Retina (tissue), 1 donor: ENCODE measurements around the gene ENDOV.

Experiments used
- DNase-seq: peaks from one replicate; pipeline ENCODE4 v3.0.0-alpha.2; 2016

Gene ENDOV

GRCh38 chr17:80414803-80415625 lies at the start of gene ENDOV:
Gene ENDOV (plus strand): TSS chr17:80415167. CDS start chr17:80415195, 28 bp downstream.
- peak; percentile 100 for DNase-seq

DNA sequence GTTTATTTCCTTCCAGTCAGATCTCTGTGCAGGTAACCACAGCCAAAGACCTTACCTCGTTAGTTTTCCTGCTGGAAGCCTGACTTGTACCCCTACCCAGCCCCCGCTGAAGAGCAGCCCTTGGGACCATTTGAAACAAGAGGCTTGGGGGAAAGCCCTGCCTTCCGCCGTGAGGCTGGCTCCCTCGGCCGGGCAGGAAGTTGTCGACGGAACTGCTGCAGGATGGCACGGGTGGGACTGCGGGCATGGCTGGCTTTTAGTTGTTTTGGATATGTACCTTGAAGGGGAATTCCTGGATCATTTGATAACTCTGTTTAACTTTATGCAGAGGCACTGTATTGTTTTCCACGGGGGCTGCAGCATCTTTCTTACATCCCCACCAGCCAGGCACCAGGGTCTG lies 49.0 kb upstream of the ENDOV start:
- no peak for DNase-seq

GRCh38 chr17:80367503-80367902 lies 47.5 kb upstream of the ENDOV start:
- no peak for DNase-seq

GRCh38 chr17:80371196-80371595 lies 43.8 kb upstream of the ENDOV start:
- DNase-seq, result no peak

DNA sequence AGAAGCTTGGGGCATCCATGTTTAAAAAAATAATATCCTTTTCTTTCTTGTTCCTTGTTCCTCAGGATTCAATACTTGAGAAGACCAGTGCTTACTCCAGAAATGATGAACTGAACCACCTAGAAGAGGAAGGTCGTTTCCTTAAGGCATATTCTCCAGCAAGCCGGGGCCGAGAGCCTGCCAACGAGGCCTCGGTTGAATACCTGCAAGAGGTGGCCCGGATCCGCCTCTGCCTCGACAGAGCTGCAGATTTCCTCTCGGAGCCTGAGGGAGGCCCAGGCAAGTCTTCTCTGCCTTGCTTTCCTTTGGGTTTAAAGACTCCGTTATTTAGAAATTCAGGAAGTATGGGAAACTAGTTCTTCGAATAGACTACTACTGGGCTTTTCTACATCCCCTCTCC lies 42.5 kb upstream of the ENDOV start:
- DNase-seq, result no peak

DNA sequence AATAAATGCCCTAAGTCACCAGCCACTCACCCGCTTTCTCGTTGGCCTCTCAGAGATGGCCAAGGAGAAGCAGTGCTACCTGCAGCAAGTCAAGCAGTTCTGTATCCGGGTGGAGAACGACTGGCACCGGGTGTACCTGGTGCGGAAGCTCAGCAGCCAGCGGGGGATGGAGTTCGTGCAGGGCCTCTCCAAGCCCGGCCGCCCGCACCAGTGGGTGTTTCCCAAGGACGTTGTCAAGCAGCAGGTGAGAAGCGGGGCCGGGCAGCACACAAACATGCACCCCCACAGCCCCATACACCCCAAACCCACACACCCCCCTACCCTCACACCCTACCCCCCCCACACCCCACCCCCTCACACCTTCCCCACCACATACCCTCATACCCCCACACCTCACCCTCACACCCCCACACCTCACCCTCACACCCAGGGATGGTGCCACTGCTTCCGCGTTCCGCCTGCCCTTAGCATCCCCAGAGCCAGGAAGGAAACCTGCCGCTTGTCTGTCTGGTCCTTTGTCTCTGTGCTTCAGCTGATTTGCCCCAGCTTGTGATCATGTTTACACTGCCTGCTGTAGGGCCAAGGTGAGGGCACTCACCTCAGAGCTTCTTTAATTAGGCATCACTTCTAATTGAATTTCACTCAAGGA lies 41.9 kb upstream of the ENDOV start:
- no peak for DNase-seq

DNA sequence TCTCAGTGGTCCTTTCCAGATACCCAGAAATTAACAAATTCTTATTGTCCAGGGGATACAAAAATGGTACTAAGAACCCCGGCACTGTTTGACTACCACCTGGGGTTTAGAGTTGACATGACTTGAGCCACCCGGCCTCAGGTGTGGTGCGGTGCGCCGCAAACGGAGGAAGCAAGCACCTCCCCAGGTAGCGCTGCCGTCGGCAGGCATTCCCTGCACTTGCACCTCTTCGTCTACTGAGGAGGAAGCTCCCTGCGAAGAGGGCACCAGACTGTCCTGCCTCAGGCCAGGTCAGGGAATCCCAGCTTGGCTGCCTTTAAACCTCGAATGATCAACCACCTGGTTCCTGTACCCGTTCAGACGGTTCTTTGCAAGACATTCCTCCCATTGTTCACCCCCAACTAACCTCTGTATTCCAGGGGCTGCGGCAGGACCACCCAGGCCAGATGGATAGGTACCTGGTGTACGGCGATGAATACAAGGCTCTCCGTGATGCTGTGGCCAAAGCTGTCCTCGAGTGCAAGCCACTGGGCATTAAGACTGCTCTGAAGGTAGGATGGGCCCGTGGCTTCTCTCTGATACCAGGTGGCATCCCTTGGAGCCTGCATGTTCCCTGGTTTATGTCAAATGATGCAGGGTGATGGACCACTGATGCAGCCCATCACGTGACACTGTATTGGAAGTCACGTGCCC lies 40.8 kb upstream of the ENDOV start:
- no peak for DNase-seq

- DNase-seq, result no peak
These were observed 40.0 kb upstream of the ENDOV start for GRCh38 chr17:80374732-80375585.

DNA sequence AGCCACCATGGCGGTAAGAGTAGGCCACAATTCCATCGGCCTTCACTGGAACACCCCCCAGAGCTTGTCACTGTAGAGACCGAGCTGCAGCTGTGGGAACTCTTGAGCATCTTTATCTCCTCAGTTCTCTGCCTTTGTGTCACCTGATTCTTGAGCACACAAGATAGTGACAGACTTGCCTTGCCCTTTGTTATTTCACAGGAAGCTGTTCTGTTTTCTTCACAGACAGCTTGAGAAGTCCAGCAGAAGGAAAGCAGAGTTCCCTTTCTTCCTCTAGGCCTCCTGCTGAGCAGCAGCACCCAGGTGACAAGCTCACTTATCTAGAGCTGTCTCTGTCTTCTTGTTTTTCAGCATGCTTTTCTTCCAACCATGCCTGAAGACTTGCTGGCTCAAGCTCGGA lies 38.4 kb upstream of the ENDOV start:
- no peak for DNase-seq

DNA sequence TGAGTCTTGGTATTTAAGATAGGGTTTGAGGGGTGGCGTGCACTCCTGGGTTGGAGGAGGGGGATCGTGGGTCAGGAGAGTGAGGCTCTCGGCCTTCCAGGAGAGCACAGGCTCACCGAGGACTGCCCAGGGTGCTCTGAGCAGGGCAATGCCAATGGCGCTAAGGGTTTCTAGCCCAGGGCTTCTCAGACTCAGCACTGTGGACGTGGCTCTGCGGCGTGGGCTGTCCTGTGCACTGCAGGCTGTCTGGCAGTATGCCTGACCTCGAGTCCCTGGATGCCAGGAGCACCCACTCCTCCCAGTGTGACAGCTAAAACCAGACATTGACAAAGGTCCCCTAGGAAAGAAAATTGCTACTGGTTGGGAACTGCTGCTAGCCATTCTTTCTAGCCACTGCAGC lies 37.2 kb upstream of the ENDOV start:
- no peak for DNase-seq

DNA sequence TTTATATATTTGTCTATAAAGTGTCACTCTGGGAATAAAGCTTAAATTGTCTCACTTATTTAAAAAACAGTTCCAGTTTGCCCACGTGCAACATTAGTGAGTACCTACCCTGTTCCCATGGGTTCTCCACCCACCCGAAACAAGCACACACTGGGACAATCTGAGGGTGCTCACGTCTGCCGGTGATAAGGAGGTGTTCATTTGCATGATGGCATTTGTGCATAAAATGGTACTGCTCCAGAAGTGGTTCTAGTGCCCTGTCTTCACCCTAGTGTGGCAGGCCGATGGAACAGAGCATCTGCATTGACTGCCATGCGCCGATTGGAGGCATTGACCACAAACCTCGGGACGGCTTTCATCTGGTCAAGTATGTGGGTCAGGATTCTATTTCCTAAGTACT lies 35.6 kb upstream of the ENDOV start:
- DNase-seq, result no peak

GRCh38 chr17:80380068-80380467 lies 34.9 kb upstream of the ENDOV start:
- DNase-seq, result no peak

DNA sequence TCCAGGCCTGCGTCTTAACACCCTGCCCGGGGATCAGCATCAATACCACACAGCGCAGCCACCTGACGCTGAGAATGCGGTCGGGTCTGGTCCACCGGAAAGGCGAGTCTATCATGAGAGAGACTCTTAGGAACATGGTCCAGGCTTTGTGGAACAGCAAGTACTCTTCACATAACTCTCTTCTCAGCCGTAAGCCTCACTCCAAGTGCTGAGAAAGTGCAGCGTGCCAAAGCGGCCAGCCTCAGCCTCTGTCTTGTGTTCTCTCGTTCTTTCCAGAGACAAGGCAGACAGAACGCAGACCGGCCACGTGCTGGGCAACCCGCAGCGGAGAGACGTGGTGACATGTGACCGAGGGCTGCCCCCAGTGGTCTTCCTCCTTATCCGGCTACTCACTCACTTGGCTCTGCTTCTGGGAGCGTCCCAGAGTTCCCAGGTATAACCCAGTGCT lies 34.4 kb upstream of the ENDOV start:
- DNase-seq, result no peak

GRCh38 chr17:80381416-80381923 lies 33.5 kb upstream of the ENDOV start:
- DNase-seq, result no peak

GRCh38 chr17:80382446-80382845 lies 32.5 kb upstream of the ENDOV start:
- no peak for DNase-seq

DNA sequence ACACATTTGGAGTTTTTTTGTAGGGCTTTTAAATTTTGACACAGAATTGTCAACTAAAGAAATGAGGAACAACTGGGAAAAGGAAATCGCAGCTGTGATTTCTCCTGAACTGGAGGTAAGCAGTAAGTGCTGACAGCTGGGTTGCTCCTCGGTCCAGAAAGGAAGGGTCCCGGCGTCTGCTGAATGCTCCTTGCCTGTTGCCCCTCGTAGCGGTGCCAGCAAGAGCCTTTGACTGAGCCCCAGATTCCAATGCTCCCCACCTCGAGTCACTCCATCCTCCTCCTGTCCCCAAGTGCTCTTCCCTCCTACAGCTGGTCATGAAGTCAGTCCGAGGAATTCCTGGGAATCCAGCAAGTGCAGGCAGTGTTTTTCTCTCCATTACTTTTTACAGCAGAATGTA lies 32.0 kb upstream of the ENDOV start:
- no peak for DNase-seq

DNA sequence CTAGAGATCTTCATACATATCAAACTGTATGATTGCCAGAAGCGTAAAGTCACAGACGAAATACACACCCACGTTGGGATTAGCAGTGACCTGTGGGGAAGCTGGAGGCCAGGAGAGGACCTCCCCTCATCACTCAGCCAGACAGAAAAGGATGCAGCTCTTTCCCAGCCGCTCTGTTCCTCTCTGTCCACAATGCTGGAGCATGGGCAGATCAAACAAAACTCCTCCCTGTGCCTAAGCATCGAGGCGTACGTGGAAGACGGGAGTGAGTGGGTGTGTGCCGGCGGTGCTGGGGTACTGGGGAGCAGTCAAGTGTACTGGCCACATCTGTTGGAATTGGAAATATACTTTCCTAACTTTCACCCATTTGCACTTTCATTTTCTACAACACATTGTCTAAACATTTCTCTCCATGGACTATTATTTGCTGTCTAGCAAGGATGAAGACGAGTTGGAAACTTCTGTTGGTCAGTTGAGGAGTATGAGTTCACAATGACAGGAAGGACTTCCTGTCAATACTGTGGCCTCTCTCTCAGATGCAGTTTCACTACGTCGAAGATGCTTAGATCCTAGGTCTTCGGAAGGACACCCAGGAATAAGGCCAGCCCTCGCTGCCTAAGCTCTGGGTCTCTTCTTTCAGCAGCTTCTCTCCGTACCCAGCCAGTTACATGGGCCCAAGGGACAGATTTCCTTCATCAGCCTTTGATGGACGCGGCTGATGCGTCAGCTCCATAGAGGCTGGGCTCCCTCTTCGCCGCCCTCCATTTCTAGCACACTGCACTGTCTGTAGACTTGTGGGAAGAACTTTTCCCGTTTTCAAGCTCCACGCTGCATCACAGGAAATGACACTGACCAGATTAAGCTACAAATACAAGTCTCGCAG lies 30.6 kb upstream of the ENDOV start:
- no peak for DNase-seq

DNA sequence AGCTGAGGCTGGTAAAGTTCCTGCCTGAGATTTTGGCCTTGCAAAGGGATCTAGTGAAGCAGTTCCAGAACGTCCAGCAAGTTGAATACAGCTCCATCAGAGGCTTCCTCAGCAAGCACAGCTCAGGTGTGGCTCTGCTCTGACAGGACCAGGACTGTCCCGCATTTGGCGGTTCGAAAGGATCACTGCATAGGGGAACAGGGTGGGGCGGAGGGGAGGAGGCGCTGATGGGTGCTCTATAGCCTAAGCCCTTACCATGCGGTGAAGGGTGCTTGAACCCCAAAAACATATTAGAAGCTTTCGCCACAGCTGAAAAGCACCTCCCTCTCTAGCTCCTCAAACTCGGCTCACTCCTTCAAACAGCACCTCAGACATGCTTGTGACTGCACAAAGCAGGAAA lies 29.9 kb upstream of the ENDOV start:
- no peak for DNase-seq

DNA sequence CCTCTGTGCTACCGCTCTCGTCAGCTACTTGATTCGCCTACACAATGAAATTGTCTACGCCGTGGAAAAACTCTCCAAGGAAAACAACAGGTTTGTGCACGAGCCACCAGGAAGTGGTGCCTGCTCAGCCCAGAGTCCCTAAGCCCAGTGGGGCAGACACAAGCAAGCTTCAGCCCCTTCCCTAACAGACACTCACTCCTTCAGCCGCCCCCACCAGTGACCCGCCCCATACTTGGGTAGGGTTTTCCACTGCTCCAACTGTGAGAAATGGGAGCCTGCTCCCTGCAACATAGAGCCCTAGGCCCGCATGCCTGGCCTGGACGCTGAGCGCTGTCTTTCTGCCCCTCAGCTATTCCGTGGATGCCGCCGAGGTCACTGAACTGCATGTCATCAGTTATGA lies 28.6 kb upstream of the ENDOV start:
- DNase-seq, result no peak

GRCh38 chr17:80387071-80387470 lies 27.9 kb upstream of the ENDOV start:
- DNase-seq, result no peak

DNA sequence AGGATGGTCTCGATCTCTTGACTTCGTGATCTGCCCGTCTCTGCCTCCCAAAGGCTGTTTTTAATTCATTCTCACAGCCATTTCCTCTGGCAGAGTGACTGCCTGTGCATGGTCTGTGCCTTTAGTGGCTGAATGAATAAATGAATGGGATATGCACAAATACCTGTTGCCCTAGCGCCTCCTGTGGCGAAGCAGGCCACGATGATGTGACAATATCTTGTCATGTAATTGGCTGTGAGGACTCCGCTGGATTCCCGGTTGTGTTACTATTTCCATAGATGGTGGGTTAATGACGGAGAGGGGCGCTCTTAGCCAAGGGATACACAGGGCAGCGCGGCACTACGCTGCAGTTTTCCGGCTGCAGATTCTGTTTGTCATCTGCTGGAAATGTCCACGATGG lies 26.8 kb upstream of the ENDOV start:
- no peak for DNase-seq

DNA sequence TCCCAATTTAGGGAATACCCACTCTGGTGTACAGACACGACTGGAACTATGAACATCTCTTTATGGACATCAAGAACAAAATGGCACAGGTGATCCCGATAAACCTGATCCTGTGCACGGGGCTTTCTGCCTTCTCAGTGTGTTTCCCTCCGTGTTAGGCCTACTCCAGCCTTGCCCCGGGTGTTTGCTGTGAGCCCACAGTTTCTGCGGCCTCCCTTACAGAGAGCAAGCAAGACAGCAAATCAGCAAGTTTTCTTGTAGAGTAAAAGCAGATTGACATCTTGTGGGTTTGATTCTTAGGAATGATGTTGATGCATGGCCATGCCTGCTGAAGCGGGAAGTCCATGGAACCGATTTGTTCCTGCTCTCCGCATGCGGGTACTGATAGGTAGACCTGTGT lies 26.4 kb upstream of the ENDOV start:
- DNase-seq, result no peak
